Measurements from ENCODE around the gene MYO15B. TPM values are rescaled to one million over a fixed set of nuclear protein-coding genes. Genes with fewer than 3 reads are reported as not detected.

Gene MYO15B
- total and polyA plus RNA-seq, 2 of the 13 experiments (the other 11 are each of a cell fraction or from before 2014, with no cell fraction given), result 2.8 to 8.1 TPM

- WGBS (ENCODE audit: low lambda C conversion rate), result 94% methylated on average over 6 of the region's 6 CpGs
- ATAC-seq (no peak), FAIRE-seq (no peak), DNase-seq (ENCODE audit: low spot score) (no peak)
- no peak overlapping the region for H3K4me2 ChIP-seq (ENCODE audit: low read depth, low read length)
- in situ Hi-C loops (cut with HindIII; ENCODE audit: extremely low pct_ligation_motif_present, low pct_unique_long_range_greater_than_20kb), result no loop called here
- intact Hi-C loops (cut with micrococcal nuclease; ENCODE audit: unreplicated experiment), result no loop called here
- no peaks in the 10 kb centered on the region for H3K9me3 ChIP-seq (ENCODE audit: low read length)
- H3K27me3 ChIP-seq (ENCODE audit: control insufficient read depth in 1 of 2, insufficient read depth in 2 of 2, low read length in 2 of 2), result no peaks in the 10 kb centered on the region
- H3K79me2 ChIP-seq (ENCODE audit: insufficient read depth, low read length), result no peaks in the 10 kb centered on the region
- H3K36me3 ChIP-seq (replicated peaks in 1 of 2; ENCODE audit: control insufficient read depth in 1 of 2, insufficient read depth in 2 of 2, low read length in 2 of 2), result peaks cover 39 to 54% of the 10 kb centered on the region in 2 experiments
- no peak overlapping the region for H3K27ac ChIP-seq (ENCODE audit: extremely low read length, insufficient read depth, low read length)
- ChIA-PET CTCF (ENCODE audit: low intra/inter-chr PET ratio, low total read pairs) (no interaction called here), POLR2A (no interaction called here)
- H3K4me1 ChIP-seq (ENCODE audit: insufficient read depth, low read length), result peaks cover 11% of the 10 kb centered on the region
- BruUV-seq (replicated peaks), result no TSS peak
- H3K9ac ChIP-seq (ENCODE audit: insufficient read depth, low read depth, low read length), result no peak overlapping the region
- no peak overlapping the region for H2AFZ ChIP-seq (ENCODE audit: low read length)
- H3K4me3 ChIP-seq (replicated peaks in 1 of 3; ENCODE audit: insufficient read depth in 1 of 3, low read depth in 2 of 3, low read length in 3 of 3), result no peak overlapping the region
- no peaks in the 10 kb centered on the region for H4K20me1 ChIP-seq (ENCODE audit: insufficient read depth, low read length)
- TF ChIP-seq ZNF160 (CRISPR knock-in tag; IDR thresholded peaks at IDR 0.05) (no peak), ZNF792 (CRISPR knock-in tag; IDR thresholded peaks at IDR 0.05) (no peak), ZKSCAN1 (IDR thresholded peaks at IDR 0.05; ENCODE audit: low read length) (no peak), MYC (CRISPR knock-in tag; IDR thresholded peaks at IDR 0.05; ENCODE audit: borderline replicate concordance) (no peak), ZNF7 (CRISPR knock-in tag; IDR thresholded peaks at IDR 0.05) (no peak), RCOR2 (CRISPR knock-in tag; IDR thresholded peaks at IDR 0.05) (no peak), NFAT5 (CRISPR knock-in tag; IDR thresholded peaks at IDR 0.05) (no peak), ZNF274 (CRISPR knock-in tag; IDR thresholded peaks at IDR 0.05) (no peak), HNF4G (IDR thresholded peaks at IDR 0.05; ENCODE audit: borderline replicate concordance, low read depth, low read length) (no peak), HNF4G (CRISPR knock-in tag; IDR thresholded peaks at IDR 0.05; ENCODE audit: borderline replicate concordance, low read depth) (no peak), KDM5B (CRISPR knock-in tag; IDR thresholded peaks at IDR 0.05; ENCODE audit: borderline replicate concordance) (no peak), ZNF572 (CRISPR knock-in tag; IDR thresholded peaks at IDR 0.05) (no peak), ZNF18 (CRISPR knock-in tag; IDR thresholded peaks at IDR 0.05; ENCODE audit: insufficient replicate concordance) (no peak), THAP9 (CRISPR knock-in tag; IDR thresholded peaks at IDR 0.05; ENCODE audit: borderline replicate concordance) (no peak), ZBTB46 (CRISPR knock-in tag; IDR thresholded peaks at IDR 0.05; ENCODE audit: borderline replicate concordance) (no peak)
Observed at GRCh38 chr17:75566416-75566815, 21.2 kb upstream of the MYO15B start.

All from HepG2 (cell line).